GM10248 (cell line): ENCODE results near the gene A4GNT.
"Not testable (repeated sequence)": the region's sequence is repeated elsewhere in the genome, so short reads cannot be mapped to it uniquely, and the experiment has no call there.

Experiments
- CTCF ChIA-PET: fragments of 300-600 bp; sonication (Branson Sonifier 250); formaldehyde crosslinking; extraction: SDS; loops from one replicate; lab custom pipeline; 2021; ENCODE audit warnings: antibody characterized with exemption; lab: Yijun Ruan, JAX
- POLR2A ChIA-PET: fragments of 350-650 bp; sonication (Branson Sonifier 250); formaldehyde crosslinking; extraction: SDS; loops from one replicate; lab custom pipeline; 2020; ENCODE audit warnings: antibody characterized with exemption; lab: Yijun Ruan, JAX
- DNase-seq: peaks from one replicate; pipeline ENCODE4 v3.0.0; 2012; ENCODE audit errors: extremely low spot score
- CTCF ChIP-seq: IDR thresholded peaks from 2 replicates; pipeline ENCODE4 v1.5.1; 2012; ENCODE audit warnings: mild to moderate bottlenecking, low read depth; ENCODE audit errors: extremely low read depth, missing control alignments, control extremely low read depth

A4GNT gene

DNA sequence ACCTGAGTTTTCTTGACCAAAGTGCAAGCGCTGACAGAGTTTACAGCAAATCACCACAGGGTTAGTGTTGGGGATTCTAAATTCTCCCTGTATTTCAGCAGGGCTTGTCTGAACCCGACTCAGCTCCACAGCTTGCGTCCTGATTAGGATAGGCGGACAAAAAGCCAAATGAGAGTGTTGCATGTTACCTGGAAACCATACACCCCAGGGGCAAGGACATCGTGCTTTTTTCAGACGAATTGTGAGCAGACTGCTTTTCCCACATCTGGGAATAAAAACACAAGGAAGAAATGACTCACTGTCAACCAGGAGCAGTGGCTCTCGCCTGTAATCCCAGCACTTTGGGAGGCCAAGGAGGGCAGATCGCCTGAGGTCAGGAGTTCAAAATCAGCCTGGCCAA lies 19.8 kb downstream of the A4GNT start:
- POLR2A ChIA-PET: no interaction called here
- no peak for TF ChIP-seq CTCF
- CTCF ChIA-PET: interaction anchor here (1.1 to 4.0 kb wide), 3 partner anchors 8 to 51 kb away, joined by 3 to 15 read pairs (median 3); no protein-coding TSS in a partner anchor
- no peak for DNase-seq

- no peak for TF ChIP-seq CTCF
- DNase-seq: no peak
- ChIA-PET CTCF (interaction anchor here (1.5 kb wide), 1 partner anchor 13 kb away, joined by 6 read pairs; no protein-coding TSS in a partner anchor), POLR2A (no interaction called here)
These were observed 26.6 kb downstream of the A4GNT start for GRCh38 chr3:138105598-138105997.

GRCh38 chr3:138103466-138103865 lies 28.7 kb downstream of the A4GNT start:
- no peak for DNase-seq
- CTCF ChIA-PET: interaction anchor here (1.4 to 3.3 kb wide), 3 partner anchors 9 to 16 kb away, joined by 3 to 16 read pairs (median 4); no protein-coding TSS in a partner anchor
- POLR2A ChIA-PET: no interaction called here
- TF ChIP-seq CTCF: no peak

DNA sequence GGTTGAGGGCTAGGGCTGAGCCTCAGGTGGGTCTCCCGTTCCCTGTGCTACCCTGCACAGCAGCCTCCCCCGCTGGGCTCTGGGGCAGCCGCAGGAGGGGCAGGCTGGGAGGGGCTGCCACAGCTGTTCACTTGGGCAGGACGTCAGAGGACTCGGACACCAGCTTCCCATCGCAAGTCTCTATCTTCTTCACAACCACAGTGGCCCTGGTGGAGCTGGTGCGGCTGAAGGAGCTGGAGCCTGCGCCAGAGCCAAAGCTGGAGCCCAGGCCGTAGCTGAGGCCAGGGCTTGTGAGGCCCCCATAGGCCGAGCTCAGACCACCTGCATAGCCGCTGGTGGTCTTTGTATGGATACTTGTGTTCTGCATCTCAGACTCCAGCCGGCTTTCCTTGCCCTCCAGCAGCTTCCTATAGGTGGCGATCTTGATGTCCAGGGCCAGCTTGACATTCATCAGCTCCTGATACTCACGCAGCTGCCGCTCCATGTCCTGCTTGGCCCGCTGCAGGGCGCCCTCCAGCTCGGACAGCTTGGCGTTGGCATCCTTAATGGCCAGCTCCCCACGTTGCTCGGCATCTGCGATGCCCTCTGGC lies 30.7 kb downstream of the A4GNT start:
- DNase-seq, POLR2A ChIA-PET: not testable (repeated sequence)
- CTCF ChIA-PET: interaction anchor here (1.8 to 3.3 kb wide), 4 partner anchors 11 to 27 kb away, joined by 5 to 16 read pairs (median 10); no protein-coding TSS in a partner anchor

GRCh38 chr3:138099417-138099816 lies 32.8 kb downstream of the A4GNT start:
- no peak for DNase-seq
- POLR2A ChIA-PET: no interaction called here
- CTCF ChIA-PET: interaction anchor here (0.7 to 1.2 kb wide), 2 partner anchors 12 to 30 kb away, joined by 3 read pairs; no protein-coding TSS in a partner anchor
- no peak for TF ChIP-seq CTCF

- TF ChIP-seq CTCF: no peak
- no peak for DNase-seq
- CTCF ChIA-PET: no interaction called here
- POLR2A ChIA-PET: no interaction called here
These were observed 34.7 kb downstream of the A4GNT start for GRCh38 chr3:138097192-138098172.

DNA sequence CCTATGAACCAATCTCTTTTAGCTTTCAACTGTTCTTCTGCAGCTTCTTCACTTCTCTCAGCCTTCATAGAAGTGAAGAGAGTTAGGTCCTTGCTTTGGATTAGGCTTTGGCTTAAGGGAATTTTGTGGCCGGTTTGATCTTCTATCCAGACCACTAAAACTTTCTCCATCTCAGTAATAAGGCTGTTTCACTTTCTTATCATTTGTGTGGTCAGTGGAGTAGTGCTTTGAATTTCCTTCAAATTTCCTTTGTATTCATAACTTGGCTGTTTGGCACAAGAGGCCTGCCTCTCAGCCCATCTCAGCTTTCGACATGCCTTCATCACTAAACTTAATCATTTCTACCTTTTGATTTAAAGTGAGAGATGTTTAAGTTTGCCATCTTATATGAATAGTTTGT lies 38.5 kb downstream of the A4GNT start:
- ChIA-PET CTCF (interaction anchor here (1.6 kb wide), 1 partner anchor 25 kb away, joined by 5 read pairs; no protein-coding TSS in a partner anchor), POLR2A (no interaction called here)
- TF ChIP-seq CTCF: no peak
- DNase-seq: no peak
